Cardiac muscle cell (in vitro differentiated cells and primary cell): ENCODE results near the gene DCK. TPM values are rescaled to one million over a fixed set of nuclear protein-coding genes. Genes with fewer than 3 reads are reported as not detected.
A peak's percentile ranks its signal among the peaks of the same experiment; 100 is the strongest.
"Not testable (repeated sequence)": the region's sequence is repeated elsewhere in the genome, so short reads cannot be mapped to it uniquely, and the experiment has no call there.

Source experiments
- DNase-seq, 2 donors: peaks; one replicate each; pipeline versions ENCODE4 v3.0.0 to v3.0.0-alpha.2; 2010 to 2017; ENCODE audit warnings: low read depth in 1 of 2, low spot score in 1 of 2
- H3K27ac ChIP-seq: fragments of 200-600 bp; sonication (generic); 2 replicates; pipeline ENCODE4 v1.5.1; 2016
- H3K27me3 ChIP-seq: fragments of 200-600 bp; sonication (generic); 2 replicates; pipeline ENCODE4 v1.6.0; 2016; ENCODE audit warnings: control low read depth
- H3K36me3 ChIP-seq: fragments of 200-600 bp; sonication (generic); 2 replicates; pipeline ENCODE4 v1.5.1; 2016; ENCODE audit warnings: control low read depth
- H3K4me1 ChIP-seq: fragments of 200-600 bp; sonication (generic); 2 replicates; pipeline ENCODE4 v1.8.1; 2017; ENCODE audit warnings: low read depth, mild to moderate bottlenecking, mixed run types
- H3K4me3 ChIP-seq: fragments of 200-600 bp; sonication (generic); 2 replicates; pipeline ENCODE4 v1.5.1; 2016; ENCODE audit warnings: mild to moderate bottlenecking
- H3K9me3 ChIP-seq: fragments of 200-600 bp; sonication (generic); 2 replicates; pipeline ENCODE4 v1.5.1; 2017; ENCODE audit warnings: low read depth, mild to moderate bottlenecking, control low read depth
- polyA plus RNA-seq: library from polyadenylated mRNA; unstranded; fragments of >200 nt; fragmentation: Nextera tagmentation; extraction: Ambion mirVana; gene quantifications from 2 replicates; pipeline ENCODE4 v1.2.1, GENCODE V29; 2016
- total RNA-seq: library from RNA; depleted of rRNA; stranded (reverse); fragments of >200 nt; gene quantifications from 2 replicates; pipeline ENCODE4 v1.2.3, GENCODE V29; 2016
- TF ChIP-seq, protein P1 (sequence below): IDR thresholded peaks from 2 replicates; pipeline ENCODE4 v1.5.1; 2012; ENCODE audit warnings: low read depth, mild to moderate bottlenecking, low read length

Gene DCK
- total and polyA plus RNA-seq, 2 experiments from 2014 or later: 10.1 to 13.1 TPM

- H3K4me1 ChIP-seq: peaks cover 6% of the 10 kb centered on the region
- no peaks in the 10 kb centered on the region for H3K27me3 ChIP-seq
- H3K9me3 ChIP-seq: no peaks in the 10 kb centered on the region
- H3K36me3 ChIP-seq: no peaks in the 10 kb centered on the region
- no peak overlapping the region for H3K4me3 ChIP-seq
- TF ChIP-seq, protein P1, sequence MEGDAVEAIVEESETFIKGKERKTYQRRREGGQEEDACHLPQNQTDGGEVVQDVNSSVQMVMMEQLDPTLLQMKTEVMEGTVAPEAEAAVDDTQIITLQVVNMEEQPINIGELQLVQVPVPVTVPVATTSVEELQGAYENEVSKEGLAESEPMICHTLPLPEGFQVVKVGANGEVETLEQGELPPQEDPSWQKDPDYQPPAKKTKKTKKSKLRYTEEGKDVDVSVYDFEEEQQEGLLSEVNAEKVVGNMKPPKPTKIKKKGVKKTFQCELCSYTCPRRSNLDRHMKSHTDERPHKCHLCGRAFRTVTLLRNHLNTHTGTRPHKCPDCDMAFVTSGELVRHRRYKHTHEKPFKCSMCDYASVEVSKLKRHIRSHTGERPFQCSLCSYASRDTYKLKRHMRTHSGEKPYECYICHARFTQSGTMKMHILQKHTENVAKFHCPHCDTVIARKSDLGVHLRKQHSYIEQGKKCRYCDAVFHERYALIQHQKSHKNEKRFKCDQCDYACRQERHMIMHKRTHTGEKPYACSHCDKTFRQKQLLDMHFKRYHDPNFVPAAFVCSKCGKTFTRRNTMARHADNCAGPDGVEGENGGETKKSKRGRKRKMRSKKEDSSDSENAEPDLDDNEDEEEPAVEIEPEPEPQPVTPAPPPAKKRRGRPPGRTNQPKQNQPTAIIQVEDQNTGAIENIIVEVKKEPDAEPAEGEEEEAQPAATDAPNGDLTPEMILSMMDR: no peak
- no peak overlapping the region for H3K27ac ChIP-seq
- DNase-seq: no peak
Observed at GRCh38 chr4:71009086-71009485, 15.6 kb downstream of the DCK start.

DNA sequence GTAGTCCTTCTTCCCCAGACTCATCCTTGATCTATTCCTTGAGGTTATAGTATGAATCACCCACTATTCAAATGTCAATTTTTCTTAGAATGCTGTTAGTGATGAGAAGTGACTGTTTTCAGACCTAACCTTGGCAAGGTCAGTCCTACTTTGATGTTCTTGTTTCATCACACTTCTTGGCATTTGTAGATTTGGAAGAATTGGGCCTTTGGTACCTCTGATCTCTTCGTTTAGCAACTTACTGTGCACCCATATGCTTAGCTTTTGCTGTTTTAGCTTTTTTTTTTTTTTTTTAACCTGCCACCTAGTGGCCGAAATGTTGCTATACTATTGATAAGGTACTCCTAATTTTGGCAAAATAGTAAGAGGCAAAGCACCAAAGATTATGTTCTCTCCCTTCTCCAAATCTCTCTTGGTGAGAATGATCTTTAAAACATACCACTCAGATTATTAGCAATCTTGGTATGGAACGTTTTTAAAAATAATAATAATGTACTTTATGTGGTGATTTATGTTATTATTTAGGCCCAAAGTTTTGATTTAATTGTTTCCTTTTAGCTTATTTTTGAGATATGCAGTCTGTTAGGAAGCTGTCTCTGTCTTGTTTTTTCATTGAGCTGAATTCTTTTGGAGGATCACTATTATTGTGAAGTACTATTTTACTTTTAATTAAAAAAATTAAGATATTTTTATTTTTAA is 16.6 kb downstream of the DCK start:
- Histone ChIP-seq H3K4me3 (no peak overlapping the region), H3K36me3 (no peaks in the 10 kb centered on the region), H3K27me3 (no peaks in the 10 kb centered on the region), H3K9me3 (no peaks in the 10 kb centered on the region), H3K27ac (no peak overlapping the region), H3K4me1 (peaks cover 6% of the 10 kb centered on the region)
- TF ChIP-seq, protein P1: peak; percentile 62
- DNase-seq: peak; percentile 47 to 65

DNA sequence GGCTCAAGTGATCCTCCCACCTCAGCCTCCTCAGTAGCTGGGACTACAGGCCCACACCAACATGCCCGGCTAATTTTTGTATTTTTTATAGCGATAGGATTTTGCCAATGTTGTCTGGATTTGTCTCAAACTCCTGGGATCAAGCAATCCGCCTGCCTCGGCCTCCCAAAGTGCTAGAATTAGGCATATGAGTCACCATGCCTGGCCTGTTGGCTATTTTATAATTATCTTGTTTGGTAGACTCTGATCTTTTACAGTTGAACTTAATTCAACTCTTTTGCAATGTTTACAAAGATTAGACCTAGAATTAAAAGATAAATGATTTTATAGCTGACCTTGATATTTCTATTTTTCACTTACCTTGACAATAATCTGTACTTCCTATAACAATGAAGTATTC is 18.0 kb downstream of the DCK start:
- Histone ChIP-seq H3K27me3 (no peaks in the 10 kb centered on the region), H3K27ac (no peak overlapping the region), H3K4me3 (no peak overlapping the region), H3K4me1 (peaks cover 6% of the 10 kb centered on the region), H3K36me3 (no peaks in the 10 kb centered on the region), H3K9me3 (no peaks in the 10 kb centered on the region)
- TF ChIP-seq, protein P1: no peak
- DNase-seq: no peak

DNA sequence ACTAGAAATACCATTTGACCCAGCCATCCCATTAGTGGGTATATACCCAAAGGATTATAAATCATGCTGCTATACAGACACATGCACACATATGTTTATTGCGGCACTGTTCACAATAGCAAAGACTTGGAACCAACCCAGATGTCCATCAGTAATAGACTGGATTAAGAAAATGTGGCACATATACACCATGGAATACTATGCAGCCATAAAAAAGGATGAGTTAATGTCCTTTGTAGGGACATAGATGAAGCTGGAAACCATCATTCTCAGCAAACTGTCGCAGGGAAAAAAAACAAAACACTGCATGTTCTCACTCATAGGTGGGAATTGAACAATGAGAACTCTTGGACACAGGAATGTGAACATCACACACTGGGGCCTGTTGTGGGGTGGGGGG is 23.9 kb downstream of the DCK start:
- H3K27ac ChIP-seq, H3K36me3 ChIP-seq, H3K9me3 ChIP-seq, H3K4me3 ChIP-seq, H3K27me3 ChIP-seq, H3K4me1 ChIP-seq, DNase-seq: not testable (repeated sequence)

GRCh38 chr4:71020611-71021010 is 27.2 kb downstream of the DCK start:
- DNase-seq: peak in 1 of 2 donors; percentile 19
- H3K4me1 ChIP-seq: no peaks in the 10 kb centered on the region

GRCh38 chr4:71025654-71026053 is 32.2 kb downstream of the DCK start:
- H3K9me3 ChIP-seq: no peaks in the 10 kb centered on the region
- TF ChIP-seq, protein P1: no peak
- H3K4me3 ChIP-seq: no peak overlapping the region
- no peak for DNase-seq
- no peaks in the 10 kb centered on the region for H3K27me3 ChIP-seq
- peaks cover 7% of the 10 kb centered on the region for H3K4me1 ChIP-seq
- no peak overlapping the region for H3K27ac ChIP-seq
- H3K36me3 ChIP-seq: peaks cover 5% of the 10 kb centered on the region

More at GRCh38 chr4:71020611-71021010, 27.2 kb downstream of the DCK start:
- H3K9me3 ChIP-seq: no peaks in the 10 kb centered on the region
- H3K4me3 ChIP-seq: no peak overlapping the region
- H3K36me3 ChIP-seq: peaks cover 5% of the 10 kb centered on the region
- H3K27ac ChIP-seq: no peak overlapping the region
- H3K27me3 ChIP-seq: no peaks in the 10 kb centered on the region
- TF ChIP-seq, protein P1: no peak
